Ramos (cell line): ENCODE results near the gene C3orf70.

Experiments used
- in situ Hi-C: fragments of 300-500 bp; cut with MboI; formaldehyde crosslinking; loops from one replicate; pipeline ENCODE4 v1.14.3; 2022; ENCODE audit warnings: low sequenced_read_pairs; ENCODE audit not compliant: unreplicated experiment

The C3orf70 gene

DNA sequence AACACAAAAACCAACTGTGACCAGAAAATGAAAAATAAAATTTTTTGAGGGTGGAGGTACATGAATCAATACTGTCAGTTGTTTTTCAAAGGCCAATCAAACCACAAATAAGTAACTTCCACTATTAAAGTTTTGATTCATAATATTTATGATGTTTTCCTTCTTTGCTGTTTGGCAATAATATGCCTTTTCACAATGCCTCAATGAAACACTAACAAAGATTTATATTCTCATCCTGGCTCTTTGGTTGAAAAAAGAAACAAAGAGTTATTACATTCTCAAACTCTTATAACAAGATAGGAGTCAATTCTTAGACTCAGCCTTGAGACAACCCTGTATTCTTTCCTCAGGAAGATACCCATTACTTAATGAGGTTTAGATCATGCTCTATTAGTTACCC lies 63.1 kb downstream of the C3orf70 start:
- in situ Hi-C loops: no loop called here

DNA sequence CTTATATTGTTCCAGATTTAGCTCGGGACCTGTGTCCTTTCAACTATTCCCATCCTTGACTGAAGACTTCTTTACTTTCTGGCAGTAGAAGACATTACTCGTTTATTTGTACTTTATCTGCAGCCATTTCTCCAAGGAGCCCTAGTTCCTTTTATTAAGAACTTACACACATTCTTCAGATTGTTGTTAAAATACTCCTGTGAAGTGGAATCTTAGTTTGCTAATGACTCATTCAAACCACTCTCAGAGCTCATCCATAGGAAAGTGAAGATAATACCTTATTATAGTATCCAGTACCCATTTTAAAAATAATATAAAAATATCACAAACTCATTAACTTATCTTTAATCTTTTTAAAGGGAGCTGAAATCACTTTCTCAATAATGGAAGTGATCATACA lies 63.5 kb downstream of the C3orf70 start:
- in situ Hi-C loops: no loop called here

DNA sequence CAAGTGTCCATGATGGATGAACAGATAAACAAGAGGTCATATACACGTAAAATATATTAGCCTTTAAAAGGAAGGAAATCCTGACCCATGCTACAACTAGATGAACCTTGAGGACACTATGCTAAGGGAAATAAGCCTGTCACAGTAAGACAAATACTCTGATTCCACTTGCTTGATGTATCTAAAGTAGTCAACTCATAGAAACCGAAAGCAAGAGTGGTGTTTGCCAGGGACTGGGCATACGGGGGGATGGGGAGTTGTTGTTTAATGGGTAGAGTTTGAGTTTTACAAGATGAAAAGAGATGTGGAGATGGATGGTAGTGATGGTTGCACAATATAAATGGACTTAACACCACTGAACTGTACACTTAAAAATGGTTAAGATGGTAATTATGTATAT lies 65.4 kb downstream of the C3orf70 start:
- in situ Hi-C loops: no loop called here

DNA sequence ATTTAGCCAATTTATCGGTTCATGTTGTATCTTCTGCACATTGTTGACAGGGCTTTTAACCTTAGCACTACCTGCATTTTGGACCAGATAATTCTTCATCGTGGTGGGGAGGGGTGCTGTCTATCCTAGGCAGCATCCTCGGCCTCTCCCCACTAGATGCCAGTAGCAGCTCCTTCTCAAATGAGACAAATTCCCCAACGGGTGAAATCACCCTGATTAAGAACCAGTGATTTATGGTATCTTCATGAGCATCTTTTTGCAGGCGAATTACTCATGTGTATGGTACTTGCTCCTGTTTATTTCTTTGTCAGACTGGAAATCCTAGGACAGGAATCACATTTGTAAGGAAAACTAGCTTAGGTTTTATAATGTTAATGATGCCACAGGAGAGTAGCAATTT lies 68.0 kb downstream of the C3orf70 start:
- in situ Hi-C loops: no loop called here

DNA sequence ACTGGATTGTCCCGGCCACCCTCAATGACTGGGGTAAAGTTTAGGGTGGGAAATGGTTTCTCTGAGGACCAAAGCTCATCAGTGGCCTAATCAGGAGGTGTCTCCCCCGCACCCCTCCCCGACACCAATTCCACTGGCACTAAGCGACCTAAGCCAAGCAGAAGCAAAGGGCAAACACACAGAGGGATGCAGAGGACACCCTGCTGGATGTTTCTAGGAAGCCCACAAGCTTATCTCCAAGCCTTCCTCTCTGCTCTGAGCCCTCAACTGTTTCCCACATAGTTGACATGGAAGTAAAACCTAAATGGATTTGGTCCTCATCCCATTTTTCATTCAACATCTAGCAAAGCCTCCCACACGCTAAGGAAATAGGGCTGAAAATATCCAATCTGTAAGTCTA lies 68.5 kb downstream of the C3orf70 start:
- in situ Hi-C loops: no loop called here

DNA sequence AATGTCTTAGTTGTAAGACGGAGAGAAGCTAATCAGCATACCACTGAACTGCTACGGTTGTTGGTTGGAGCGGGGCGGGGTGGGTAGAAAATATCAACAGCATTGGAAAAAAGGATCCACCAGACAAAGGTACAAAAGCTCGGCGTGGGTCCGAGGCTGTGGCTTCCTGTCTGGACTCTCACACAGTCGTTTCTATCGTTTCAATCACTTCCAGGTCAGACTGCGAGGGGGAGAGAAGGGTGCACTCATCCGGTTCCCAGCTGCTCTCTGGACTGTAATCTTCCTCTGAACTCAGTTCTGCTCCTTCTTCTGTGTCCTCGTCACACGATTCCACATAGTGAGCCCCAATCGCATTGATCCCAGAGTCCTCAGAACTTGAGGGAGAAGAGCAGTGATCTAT lies 70.0 kb downstream of the C3orf70 start:
- in situ Hi-C loops: no loop called here

DNA sequence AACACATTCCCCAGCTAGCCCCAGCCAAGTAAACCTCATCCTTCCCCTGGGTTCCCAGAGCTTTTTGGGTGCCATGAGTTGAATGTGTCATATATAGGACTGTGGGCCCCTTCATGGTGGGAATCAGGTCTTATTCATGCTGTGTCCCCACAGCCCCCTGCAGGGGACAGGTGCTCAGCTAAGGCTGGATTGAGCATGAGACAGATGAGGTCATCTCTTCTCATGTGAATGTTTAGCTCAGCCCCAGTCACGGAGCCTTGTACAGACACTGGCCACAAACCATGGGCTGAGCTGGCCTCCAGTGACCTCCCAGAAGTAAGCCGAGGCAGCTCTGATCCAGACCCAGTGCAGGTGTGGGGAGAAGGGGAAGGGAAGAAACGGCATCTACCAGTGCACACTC lies 70.7 kb downstream of the C3orf70 start:
- in situ Hi-C loops: no loop called here

DNA sequence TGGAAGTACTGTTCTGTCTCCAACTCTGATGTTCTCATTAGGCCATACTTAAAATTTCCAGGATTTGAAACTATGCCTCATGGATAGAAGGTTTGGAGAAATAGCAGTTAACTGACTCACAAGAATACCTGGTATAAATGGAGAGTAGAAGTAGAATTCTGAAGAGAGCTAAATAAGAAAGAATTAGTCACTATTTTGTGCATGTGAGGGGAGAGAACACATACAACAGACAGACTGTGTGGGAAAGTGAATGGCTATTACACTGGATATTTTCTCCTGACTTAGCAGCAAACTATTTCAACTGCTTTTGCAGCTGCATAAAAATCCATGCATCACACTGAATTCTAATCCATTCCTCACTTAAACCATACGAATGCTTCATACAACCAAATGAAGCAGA lies 71.3 kb downstream of the C3orf70 start:
- in situ Hi-C loops: no loop called here

DNA sequence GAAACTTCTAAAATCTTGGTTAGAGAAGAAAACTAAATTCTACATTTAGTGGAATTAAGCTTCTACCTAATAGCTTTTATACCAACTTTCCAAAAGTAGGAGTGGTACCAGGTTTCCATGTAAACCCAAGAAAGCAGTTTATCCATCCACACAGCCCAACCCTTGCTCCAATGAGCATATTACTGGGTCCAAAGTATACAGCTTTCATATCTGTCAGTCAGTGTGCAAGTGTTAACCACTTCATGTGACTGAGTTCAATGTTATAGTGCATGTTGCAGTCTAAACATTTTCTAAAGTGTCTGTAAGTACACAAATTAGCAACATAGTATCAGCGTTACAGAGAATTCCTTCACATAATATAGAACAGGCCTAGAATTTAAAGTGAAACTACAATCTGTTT lies 73.2 kb downstream of the C3orf70 start:
- in situ Hi-C loops: no loop called here

DNA sequence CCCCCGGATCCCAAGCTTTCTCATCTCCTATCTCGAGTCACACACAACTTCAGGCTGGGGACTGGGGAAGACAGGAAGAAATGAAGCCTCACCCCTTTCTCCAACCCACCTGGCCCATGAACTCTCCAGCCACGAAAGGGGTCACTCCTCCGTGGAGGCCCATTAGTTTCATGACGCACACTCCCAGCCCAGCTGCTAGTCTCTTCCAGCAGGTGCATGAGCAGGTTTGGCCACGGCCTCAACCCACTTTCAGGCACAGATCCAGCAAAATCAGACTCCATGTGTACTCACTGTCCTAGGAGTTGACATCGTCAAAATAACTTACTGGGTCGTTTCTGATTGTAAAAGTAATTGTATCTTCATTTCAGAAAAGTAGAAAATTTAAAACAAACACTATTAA lies 76.6 kb downstream of the C3orf70 start:
- in situ Hi-C loops: no loop called here

DNA sequence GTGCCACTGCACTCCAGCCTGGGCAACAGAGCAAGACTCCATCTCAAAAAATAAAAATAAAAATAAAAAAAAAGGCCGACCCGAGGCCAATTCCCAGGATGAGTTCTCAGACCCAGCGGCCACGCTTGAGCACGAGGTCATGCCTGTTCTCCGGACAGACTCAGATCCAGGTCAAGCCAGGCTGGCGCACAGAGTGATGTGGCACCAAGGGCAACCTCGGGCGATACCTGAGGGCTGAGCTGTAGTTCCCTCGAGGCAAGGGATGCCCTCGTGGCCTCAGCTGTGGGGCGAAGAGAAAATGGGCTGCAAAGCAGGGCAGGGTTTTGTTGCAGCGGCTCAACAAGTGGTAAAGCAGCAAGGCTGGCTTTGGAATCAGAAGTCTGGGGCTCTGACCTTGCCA lies 77.3 kb downstream of the C3orf70 start:
- in situ Hi-C loops: no loop called here

DNA sequence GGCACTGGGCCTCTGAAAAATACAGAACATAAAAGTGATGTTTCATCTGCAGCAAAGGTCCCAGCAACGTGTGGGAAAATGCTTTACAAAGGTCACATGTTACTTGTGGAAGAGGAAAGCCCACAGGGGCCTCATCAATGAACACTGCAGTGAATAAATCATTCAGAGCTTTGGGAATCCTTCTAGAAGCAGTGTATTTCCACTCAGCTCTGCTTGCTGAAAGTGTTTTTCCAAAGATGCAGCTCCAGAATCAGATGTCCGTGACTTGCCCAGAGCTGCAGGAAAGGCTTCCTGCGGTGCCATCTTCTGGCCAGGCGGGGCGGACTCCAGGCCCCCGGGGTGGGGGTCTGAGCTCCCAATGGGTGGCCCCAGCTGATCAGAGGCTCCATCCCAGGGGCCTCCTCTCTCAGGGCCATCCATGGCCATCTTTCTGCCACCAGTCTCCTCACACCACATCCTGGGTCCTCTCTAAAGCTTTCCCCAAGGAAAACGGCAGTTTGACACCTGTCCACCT lies 81.5 kb downstream of the C3orf70 start:
- in situ Hi-C loops: no loop called here

DNA sequence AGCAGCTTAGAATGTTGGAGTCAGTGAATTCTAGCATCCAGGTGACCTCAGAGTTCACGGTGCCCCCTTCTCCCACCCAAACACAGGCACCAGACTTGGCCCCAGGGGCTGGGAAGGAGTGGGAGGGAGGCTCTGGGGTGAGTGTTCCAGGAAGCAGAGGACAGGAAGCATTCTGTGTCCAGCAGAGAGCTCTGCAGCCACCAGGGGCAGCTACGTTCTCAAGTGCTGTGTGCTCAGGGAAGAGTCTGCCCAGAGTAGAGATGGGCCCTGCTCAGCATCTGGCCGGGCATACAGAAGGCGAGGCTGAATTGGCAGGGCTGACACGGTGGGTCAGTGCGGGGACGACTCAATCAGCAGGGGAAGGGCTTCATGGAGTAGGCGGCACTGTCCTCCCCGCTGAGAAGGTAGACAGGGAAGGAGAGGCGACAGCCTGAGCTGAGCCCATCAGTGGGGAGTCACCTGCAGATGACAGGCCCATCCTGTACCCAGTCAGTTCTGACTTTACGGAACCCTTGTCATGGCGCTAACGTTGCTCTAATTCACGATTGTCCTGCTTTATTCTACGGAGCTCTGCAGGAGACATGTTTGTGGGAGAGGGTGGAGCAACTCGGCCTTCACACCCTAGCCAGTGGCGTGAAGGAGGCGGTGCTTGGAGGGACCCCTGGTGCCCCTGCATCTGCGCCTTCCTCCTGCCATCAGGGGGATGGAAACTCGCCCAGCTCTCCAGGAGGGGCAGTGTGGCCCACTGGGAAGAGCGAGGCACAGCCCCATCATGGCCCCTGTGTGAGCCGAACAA lies 82.2 kb downstream of the C3orf70 start:
- in situ Hi-C loops: no loop called here

DNA sequence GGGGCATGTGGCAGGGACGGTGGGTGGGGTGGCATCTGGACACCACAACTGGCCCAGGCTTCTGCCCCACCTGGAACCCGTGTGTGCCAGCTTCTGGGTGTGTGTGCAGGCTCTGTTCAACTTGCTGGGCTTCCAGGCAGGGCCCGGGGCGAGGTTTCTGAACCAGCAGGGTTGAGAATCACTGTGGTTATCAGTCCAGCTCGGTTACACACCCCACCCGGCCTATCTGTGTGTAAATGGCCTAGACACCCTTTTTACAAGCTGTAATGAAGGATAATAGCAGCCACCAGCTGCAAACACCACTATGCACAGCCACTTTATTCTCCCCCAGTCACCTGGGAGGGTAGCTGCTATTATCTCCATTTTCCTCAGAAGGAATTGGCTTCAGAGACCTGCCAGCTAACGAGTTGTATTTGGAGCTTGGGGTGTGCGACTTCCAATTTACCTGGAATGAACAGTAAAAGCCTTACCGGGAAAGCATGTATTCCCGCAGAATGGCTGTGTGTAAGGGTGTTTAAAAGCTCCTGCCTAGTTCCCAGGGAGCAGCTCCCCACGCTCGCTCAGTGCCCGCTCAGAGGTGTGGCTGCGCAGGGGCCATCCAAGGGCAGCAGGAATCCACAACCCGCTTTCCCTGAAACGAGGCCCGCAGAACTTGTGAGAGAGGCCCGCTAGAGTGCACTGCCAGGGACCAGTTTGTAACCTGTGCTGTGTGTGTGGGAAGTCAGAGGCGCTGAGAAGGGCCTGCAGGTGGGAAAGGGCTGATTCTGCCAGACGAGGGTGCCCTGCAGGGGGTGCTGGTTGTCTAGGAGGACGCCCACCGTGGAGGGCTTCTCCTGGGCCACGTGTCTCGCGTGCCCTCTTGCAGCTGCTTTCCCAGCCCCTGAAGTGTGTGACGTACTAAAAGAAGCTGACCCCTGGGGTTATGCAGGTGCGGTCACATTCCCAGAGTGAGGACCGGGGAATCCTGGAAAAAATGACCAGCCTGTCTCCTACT lies 83.5 kb downstream of the C3orf70 start:
- in situ Hi-C loops: no loop called here

DNA sequence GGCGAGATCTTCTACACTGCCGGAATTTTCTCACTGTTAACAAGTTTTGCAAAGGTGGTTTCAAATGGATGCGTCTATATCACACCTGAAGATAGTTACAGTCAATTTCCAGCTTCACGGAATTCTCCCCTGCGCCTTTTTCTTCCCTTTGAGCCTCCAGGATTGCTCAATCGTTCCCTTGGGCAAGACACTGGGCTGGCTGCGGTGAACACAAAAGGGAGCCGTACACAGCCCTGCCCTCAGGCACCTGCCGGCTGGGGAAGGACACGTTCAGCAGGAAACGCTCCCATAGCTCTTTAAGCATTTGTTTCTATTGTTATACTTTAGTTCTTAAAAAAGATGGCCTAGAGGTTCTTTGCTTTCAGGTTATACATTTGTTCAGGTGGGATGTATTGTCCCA lies 85.7 kb downstream of the C3orf70 start:
- in situ Hi-C loops: no loop called here

DNA sequence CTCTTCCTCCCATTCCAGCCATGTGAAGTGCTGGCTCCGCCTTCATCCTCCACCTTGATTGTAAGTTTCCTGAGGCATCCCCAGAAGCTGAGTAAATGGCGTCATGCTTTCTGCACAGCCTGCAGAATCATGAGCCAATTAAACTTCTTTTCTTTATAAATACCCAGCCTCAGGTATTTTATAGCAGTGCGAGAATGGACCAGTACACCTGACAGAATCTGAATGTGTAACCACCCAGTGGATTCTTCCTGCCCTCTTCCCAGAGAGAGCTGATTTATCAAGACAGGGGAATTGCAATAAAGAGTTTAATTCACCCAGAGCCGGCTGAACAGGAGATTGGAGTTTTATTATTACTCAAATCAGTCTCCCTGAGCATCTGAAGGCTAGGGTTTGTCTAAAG lies 86.6 kb downstream of the C3orf70 start:
- in situ Hi-C loops: no loop called here

DNA sequence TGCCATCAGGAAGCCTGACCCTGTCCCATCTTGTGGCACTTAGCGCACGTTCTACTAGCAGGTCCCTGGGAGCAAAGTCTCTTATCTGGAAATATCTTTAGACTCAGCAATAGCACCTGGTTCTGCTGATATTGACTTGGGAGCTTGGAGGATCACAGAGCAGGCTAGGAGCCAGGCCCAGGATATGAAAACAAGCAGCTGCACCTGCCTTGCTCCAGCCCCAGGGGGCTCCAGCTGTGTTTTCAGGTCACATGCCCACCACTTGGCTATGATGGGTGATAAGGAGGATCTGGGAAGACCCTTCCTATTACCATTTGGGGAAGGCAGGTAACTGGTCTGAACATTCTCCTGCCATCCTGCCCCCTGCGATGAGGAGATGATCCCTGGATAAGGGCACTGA lies 87.8 kb downstream of the C3orf70 start:
- in situ Hi-C loops: no loop called here

DNA sequence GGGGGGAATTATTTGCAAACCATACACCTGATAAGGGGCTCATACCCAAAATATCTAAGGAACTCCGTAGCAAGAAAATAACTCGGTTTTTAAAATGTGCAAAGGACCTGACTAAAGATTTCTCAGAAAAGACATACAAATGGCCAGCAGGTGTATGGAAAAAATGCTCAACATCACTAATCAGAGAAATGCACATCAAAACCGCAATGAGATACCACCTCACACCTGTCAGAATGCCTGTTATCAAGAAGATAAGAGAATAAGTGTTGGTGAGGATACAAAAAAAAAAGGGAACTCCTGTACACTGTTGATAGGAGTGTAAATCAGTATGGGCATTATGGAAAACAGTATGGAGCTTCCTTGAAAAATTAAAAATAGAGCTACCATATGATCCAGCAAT lies 89.4 kb downstream of the C3orf70 start:
- in situ Hi-C loops: no loop called here

DNA sequence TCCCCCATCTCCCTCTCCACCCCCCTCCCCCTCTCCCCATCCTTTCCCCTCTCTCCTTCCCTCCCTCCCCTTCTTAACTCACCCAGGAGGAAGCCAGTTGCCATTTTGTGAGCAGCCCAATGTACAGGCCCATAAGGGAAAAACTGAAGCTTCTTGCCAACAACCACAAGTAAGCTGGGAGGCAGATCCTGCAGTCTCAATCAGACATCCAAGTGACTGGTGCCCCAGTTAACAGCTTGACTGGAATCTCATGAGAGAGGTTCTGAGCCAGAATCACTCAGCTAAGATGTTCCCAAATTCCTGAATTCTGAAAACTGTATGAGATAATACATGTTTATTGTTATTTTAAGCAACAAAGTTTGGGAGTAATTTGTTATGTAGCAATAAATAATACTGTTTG lies 90.7 kb downstream of the C3orf70 start:
- in situ Hi-C loops: no loop called here

DNA sequence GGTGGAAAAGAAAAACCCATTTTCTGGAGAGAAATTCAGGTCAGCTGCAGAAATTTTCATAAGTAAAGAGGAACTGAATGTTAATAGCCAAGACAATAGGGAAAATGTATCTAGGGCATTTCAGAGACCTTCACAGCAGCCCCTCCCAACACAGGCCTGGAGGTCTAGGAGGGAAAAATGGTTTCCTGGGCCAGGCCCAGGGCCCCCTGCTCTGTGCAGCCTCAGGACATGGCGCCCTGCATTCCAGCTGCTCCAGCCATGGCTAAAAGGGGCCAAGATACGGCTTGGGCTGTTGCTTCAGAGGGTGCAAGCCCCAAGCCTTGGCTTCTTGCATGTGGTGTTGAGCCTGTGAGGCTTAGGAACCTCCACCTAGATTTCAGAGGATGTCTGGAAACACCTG lies 92.2 kb downstream of the C3orf70 start:
- in situ Hi-C loops: no loop called here

DNA sequence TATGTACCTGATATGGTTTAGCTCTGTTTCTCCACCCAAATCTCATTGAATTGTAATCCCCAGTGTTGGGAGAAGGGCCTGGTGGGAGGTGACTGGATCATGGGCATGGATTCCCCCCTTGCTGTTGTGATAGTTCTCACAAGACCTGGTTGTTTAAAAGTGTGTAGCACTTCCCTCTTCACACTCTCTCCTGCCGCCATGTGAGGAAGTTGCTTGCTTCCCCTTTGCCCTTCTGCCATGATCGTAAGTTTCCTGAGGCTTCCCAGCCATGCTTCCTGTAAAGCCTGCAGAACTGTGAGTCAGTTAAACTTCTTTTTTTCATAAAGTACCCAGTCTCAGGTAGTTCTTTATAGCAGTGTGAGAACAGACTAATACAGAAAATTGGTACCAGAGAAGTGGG lies 93.1 kb downstream of the C3orf70 start:
- in situ Hi-C loops: no loop called here
